HepG2 (cell line): ENCODE measurements around the gene DAB2IP. TPM values are rescaled to one million over a fixed set of nuclear protein-coding genes. Genes with fewer than 3 reads are reported as not detected.
A peak's percentile ranks its signal among the peaks of the same experiment; 100 is the strongest.

ENCODE experiments used
- BORCS8-MEF2B ChIP-seq: sonication (generic); formaldehyde crosslinking; IDR thresholded peaks from 2 replicates; pipeline ENCODE4 v1.8.0; 2022; ENCODE audit warnings: mild to moderate bottlenecking, missing genetic modification reagents
- ETV6 ChIP-seq: sonication (generic); formaldehyde crosslinking; conservative IDR thresholded peaks from 2 replicates; pipeline ENCODE4 v1.4.0; 2020; ENCODE audit warnings: missing genetic modification reagents
- FOXJ3 ChIP-seq: sonication (generic); formaldehyde crosslinking; IDR thresholded peaks from 2 replicates; pipeline ENCODE4 v1.4.0; 2020; ENCODE audit warnings: missing genetic modification reagents, mild to moderate bottlenecking, borderline replicate concordance
- GATAD1 ChIP-seq: IDR thresholded peaks from 2 replicates; pipeline ENCODE4 v1.6.1; 2016; ENCODE audit warnings: missing genetic modification reagents, missing compliant biosample characterization
- KLF16 ChIP-seq, 2 experiments: sonication (generic) in 1 of 2; formaldehyde crosslinking in 1 of 2; IDR thresholded peaks; 2 replicates each; pipeline versions ENCODE4 v1.6.1 to v1.8.0; 2016 to 2023; ENCODE audit warnings: missing genetic modification reagents in 2 of 2, missing compliant biosample characterization in 1 of 2
- MIER3 ChIP-seq: IDR thresholded peaks from 2 replicates; pipeline ENCODE4 v1.6.1; 2016; ENCODE audit warnings: missing compliant biosample characterization, borderline replicate concordance
- MXD4 ChIP-seq: IDR thresholded peaks from 2 replicates; pipeline ENCODE4 v1.6.1; 2016; ENCODE audit warnings: mild to moderate bottlenecking, missing biosample characterization, missing genetic modification reagents
- NCOR1 ChIP-seq: fragments of 200-600 bp; sonication (generic); IDR thresholded peaks from 2 replicates; pipeline ENCODE4 v1.7.0; 2017; ENCODE audit warnings: antibody characterized with exemption, low read length, borderline replicate concordance
- PITX1 ChIP-seq: sonication (generic); formaldehyde crosslinking; IDR thresholded peaks from 2 replicates; pipeline ENCODE4 v1.5.1; 2020; ENCODE audit warnings: mild to moderate bottlenecking, missing genetic modification reagents
- ZMYM4 ChIP-seq: sonication (generic); formaldehyde crosslinking; IDR thresholded peaks from 2 replicates; pipeline ENCODE4 v1.8.1; 2023; ENCODE audit warnings: mild to moderate bottlenecking, missing genetic modification reagents
- polyA plus RNA-seq, 8 experiments: library from polyadenylated mRNA; depleted of rRNA in 3 of 8; stranded (reverse) in 7 of 8; unstranded in 1 of 8; fragments of >200 nt; fragmentation: Illumina TruSeq in 4 of 8; extraction: Trizol in 4 of 8; gene quantifications; 2 replicates each; pipeline versions ENCODE4 v1.2.1 to v1.2.3, GENCODE V29; 2011 to 2016; ENCODE audit warnings: low read depth in 4 of 8, missing spikeins in 1 of 8, mixed read lengths in 1 of 8; ENCODE audit not compliant: insufficient read depth in 1 of 8
- total RNA-seq, 5 experiments: library from RNA; depleted of rRNA; stranded (reverse); fragments of >200 nt; fragmentation: Illumina TruSeq; extraction: Trizol; gene quantifications; 2 replicates each; pipeline ENCODE4 v1.2.3, GENCODE V29; 2016; ENCODE audit warnings: low read depth in 1 of 5
- TF ChIP-seq, protein P1 (sequence below): sonication (generic); formaldehyde crosslinking; IDR thresholded peaks from 2 replicates; pipeline ENCODE4 v1.8.1; 2022; ENCODE audit warnings: low read depth, mild to moderate bottlenecking, missing genetic modification reagents
- TF ChIP-seq, protein P2 (sequence below): sonication (generic); formaldehyde crosslinking; IDR thresholded peaks from 2 replicates; pipeline ENCODE4 v1.8.1; 2023; ENCODE audit warnings: mild to moderate bottlenecking, missing genetic modification reagents, borderline replicate concordance
- TF ChIP-seq, protein P3 (sequence below): sonication (generic); formaldehyde crosslinking; IDR thresholded peaks from 2 replicates; pipeline ENCODE4 v1.4.0; 2020; ENCODE audit warnings: missing genetic modification reagents, borderline replicate concordance
- TF ChIP-seq, protein P4 (sequence below): sonication (generic); formaldehyde crosslinking; IDR thresholded peaks from 2 replicates; pipeline ENCODE4 v1.8.0; 2022; ENCODE audit warnings: missing genetic modification reagents, mild to moderate bottlenecking, inconsistent platforms, borderline replicate concordance
- TF ChIP-seq, protein P5 (sequence below): sonication (generic); formaldehyde crosslinking; IDR thresholded peaks from 2 replicates; pipeline ENCODE4 v1.4.0; 2020; ENCODE audit warnings: missing genetic modification reagents

Gene DAB2IP
- total and polyA plus RNA-seq, 2 of the 13 experiments (the other 11 are each of a cell fraction or from before 2014, with no cell fraction given) = 25.3 to 37.9 TPM

DNA sequence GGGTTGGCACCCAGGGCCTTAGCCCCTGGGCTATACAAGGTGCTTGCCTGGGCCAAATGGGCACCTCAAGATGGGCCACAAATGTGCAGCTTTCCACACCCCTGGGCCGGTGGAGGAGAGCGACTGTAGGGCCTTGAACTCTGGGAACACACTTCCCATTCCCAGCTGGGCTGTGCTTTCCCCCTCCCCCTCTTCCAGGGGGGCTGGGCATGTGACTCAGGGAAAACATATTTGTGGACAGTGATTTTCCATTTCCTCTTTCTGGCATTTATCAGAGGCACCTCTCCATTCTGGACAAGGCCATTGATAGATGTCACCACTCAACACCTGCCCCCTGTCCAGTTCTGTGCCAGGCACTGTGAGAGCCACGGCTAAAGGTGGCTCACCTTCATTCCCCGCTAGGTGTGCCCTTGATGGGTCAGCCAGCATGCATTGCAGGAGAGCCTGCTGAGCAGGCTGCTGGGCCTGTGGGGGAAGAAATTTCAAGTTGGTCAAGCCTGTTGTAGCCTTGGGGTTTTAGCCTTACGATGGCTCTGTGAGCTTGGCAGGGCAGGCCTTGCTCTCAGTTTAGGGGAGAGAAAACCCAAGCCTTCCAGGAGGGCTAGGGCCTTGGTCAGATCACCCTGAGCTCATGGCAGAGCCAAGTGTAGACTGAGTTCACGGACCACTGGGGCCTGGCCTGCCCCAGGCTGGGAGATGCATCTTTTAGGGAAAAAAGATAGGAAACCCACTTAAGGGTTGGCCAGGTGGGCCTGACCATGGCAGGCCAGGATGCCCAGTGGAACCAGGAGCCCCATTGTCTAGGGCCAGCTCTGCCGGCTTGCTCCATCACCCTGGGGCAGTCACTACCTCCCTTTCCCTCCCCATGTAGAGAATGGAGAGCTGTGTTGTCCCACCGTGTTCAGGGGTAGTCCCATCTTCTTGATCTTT lies 113.9 kb downstream of the DAB2IP start (continued):
- TF ChIP-seq, protein P1, sequence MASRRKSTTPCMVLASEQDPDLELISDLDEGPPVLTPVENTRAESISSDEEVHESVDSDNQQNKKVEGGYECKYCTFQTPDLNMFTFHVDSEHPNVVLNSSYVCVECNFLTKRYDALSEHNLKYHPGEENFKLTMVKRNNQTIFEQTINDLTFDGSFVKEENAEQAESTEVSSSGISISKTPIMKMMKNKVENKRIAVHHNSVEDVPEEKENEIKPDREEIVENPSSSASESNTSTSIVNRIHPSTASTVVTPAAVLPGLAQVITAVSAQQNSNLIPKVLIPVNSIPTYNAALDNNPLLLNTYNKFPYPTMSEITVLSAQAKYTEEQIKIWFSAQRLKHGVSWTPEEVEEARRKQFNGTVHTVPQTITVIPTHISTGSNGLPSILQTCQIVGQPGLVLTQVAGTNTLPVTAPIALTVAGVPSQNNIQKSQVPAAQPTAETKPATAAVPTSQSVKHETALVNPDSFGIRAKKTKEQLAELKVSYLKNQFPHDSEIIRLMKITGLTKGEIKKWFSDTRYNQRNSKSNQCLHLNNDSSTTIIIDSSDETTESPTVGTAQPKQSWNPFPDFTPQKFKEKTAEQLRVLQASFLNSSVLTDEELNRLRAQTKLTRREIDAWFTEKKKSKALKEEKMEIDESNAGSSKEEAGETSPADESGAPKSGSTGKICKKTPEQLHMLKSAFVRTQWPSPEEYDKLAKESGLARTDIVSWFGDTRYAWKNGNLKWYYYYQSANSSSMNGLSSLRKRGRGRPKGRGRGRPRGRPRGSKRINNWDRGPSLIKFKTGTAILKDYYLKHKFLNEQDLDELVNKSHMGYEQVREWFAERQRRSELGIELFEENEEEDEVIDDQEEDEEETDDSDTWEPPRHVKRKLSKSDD (CRISPR knock-in tag) = no peak
- TF ChIP-seq, protein P2, sequence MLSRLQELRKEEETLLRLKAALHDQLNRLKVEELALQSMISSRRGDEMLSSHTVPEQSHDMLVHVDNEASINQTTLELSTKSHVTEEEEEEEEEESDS = no peak
- TF ChIP-seq, protein P3, sequence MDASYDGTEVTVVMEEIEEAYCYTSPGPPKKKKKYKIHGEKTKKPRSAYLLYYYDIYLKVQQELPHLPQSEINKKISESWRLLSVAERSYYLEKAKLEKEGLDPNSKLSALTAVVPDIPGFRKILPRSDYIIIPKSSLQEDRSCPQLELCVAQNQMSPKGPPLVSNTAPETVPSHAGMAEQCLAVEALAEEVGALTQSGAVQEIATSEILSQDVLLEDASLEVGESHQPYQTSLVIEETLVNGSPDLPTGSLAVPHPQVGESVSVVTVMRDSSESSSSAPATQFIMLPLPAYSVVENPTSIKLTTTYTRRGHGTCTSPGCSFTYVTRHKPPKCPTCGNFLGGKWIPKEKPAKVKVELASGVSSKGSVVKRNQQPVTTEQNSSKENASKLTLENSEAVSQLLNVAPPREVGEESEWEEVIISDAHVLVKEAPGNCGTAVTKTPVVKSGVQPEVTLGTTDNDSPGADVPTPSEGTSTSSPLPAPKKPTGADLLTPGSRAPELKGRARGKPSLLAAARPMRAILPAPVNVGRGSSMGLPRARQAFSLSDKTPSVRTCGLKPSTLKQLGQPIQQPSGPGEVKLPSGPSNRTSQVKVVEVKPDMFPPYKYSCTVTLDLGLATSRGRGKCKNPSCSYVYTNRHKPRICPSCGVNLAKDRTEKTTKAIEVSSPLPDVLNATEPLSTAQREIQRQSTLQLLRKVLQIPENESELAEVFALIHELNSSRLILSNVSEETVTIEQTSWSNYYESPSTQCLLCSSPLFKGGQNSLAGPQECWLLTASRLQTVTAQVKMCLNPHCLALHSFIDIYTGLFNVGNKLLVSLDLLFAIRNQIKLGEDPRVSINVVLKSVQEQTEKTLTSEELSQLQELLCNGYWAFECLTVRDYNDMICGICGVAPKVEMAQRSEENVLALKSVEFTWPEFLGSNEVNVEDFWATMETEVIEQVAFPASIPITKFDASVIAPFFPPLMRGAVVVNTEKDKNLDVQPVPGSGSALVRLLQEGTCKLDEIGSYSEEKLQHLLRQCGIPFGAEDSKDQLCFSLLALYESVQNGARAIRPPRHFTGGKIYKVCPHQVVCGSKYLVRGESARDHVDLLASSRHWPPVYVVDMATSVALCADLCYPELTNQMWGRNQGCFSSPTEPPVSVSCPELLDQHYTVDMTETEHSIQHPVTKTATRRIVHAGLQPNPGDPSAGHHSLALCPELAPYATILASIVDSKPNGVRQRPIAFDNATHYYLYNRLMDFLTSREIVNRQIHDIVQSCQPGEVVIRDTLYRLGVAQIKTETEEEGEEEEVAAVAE (CRISPR knock-in tag) = peak; percentile 72; the same call in 1 of the 2 replicates
- TF ChIP-seq, protein P4, sequence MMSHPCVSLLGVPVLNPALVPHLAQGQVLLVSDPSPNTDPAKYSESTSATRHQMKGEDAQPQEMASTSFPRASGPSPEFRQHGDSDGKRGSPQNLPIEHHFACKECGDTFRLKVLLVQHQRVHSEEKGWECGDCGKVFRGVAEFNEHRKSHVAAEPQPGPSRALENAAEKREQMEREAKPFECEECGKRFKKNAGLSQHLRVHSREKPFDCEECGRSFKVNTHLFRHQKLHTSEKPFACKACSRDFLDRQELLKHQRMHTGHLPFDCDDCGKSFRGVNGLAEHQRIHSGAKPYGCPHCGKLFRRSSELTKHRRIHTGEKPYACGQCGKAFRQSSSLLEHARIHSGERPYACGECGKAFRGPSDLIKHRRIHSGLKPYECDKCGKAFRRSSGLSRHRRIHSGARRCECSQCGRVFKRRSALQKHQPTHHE (CRISPR knock-in tag) = peak; percentile 61; the same call in 1 of the 2 replicates
- TF ChIP-seq ZMYM4 (CRISPR knock-in tag) (peak; percentile 66), BORCS8-MEF2B (CRISPR knock-in tag) (no peak; the same call in 1 of the 2 replicates), PITX1 (CRISPR knock-in tag) (peak; percentile 41; the same call in 1 of the 2 replicates), FOXJ3 (CRISPR knock-in tag) (peak; percentile 34; the same call in 1 of the 2 replicates), MXD4 (no peak; the same call in 1 of the 2 replicates), GATAD1 (CRISPR knock-in tag) (peak; percentile 61), NCOR1 (no peak; the same call in 1 of the 2 replicates), ETV6 (peak; percentile 63; the same call in 1 of the 2 replicates), KLF16 (CRISPR knock-in tag; IDR thresholded peaks at IDR 0.05) (peak in 1 of 2 experiments; percentile 66; a peak in 1 of 4 replicates), MIER3 (CRISPR knock-in tag) (peak; percentile 70; the same call in 1 of the 2 replicates)
- TF ChIP-seq, protein P5, sequence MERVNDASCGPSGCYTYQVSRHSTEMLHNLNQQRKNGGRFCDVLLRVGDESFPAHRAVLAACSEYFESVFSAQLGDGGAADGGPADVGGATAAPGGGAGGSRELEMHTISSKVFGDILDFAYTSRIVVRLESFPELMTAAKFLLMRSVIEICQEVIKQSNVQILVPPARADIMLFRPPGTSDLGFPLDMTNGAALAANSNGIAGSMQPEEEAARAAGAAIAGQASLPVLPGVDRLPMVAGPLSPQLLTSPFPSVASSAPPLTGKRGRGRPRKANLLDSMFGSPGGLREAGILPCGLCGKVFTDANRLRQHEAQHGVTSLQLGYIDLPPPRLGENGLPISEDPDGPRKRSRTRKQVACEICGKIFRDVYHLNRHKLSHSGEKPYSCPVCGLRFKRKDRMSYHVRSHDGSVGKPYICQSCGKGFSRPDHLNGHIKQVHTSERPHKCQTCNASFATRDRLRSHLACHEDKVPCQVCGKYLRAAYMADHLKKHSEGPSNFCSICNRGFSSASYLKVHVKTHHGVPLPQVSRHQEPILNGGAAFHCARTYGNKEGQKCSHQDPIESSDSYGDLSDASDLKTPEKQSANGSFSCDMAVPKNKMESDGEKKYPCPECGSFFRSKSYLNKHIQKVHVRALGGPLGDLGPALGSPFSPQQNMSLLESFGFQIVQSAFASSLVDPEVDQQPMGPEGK (CRISPR knock-in tag) = peak; percentile 93
